ENCODE data around the gene PIK3R3.

The PIK3R3 gene

GRCh38 chr1:46159516-46159915 is 27.1 kb upstream of the PIK3R3 start:
- Histone ChIP-seq H3K36me3 (ENCODE audit: control insufficient read depth, insufficient read depth, low read length) (no peaks in the 10 kb centered on the region), H3K4me3 (replicated peaks; ENCODE audit: low read depth, low read length) (no peak overlapping the region), H3K27me3 (replicated peaks; ENCODE audit: control insufficient read depth, insufficient read depth, low read length) (no peaks in the 10 kb centered on the region)
- no peak for DNase-seq (ENCODE audit: extremely low read depth, insufficient read length)
- TF ChIP-seq CTCF (IDR thresholded peaks at IDR 0.05; ENCODE audit: insufficient read depth, low read length, poor library complexity, severe bottlenecking), result no peak

- TF ChIP-seq CTCF (IDR thresholded peaks at IDR 0.05; ENCODE audit: insufficient read depth, low read length, poor library complexity, severe bottlenecking), result no peak
- no peak overlapping the region for H3K4me3 ChIP-seq (replicated peaks; ENCODE audit: low read depth, low read length)
- no peaks in the 10 kb centered on the region for H3K27me3 ChIP-seq (replicated peaks; ENCODE audit: control insufficient read depth, insufficient read depth, low read length)
- no peaks in the 10 kb centered on the region for H3K36me3 ChIP-seq (ENCODE audit: control insufficient read depth, insufficient read depth, low read length)
- no peak for DNase-seq (ENCODE audit: extremely low read depth, insufficient read length)
Measured at GRCh38 chr1:46158312-46159281, 26.2 kb upstream of the PIK3R3 start.

- no peak for DNase-seq (ENCODE audit: extremely low read depth, insufficient read length)
- no peak for TF ChIP-seq CTCF (IDR thresholded peaks at IDR 0.05; ENCODE audit: insufficient read depth, low read length, poor library complexity, severe bottlenecking)
- Histone ChIP-seq H3K27me3 (replicated peaks; ENCODE audit: control insufficient read depth, insufficient read depth, low read length) (no peaks in the 10 kb centered on the region), H3K36me3 (ENCODE audit: control insufficient read depth, insufficient read depth, low read length) (no peaks in the 10 kb centered on the region), H3K4me3 (replicated peaks; ENCODE audit: low read depth, low read length) (no peak overlapping the region)
Measured at GRCh38 chr1:46157916-46158311, 25.5 kb upstream of the PIK3R3 start.

GRCh38 chr1:46153732-46154131 is 21.3 kb upstream of the PIK3R3 start:
- DNase-seq (ENCODE audit: extremely low read depth, insufficient read length), result no peak
- H3K4me3 ChIP-seq (replicated peaks; ENCODE audit: low read depth, low read length), result no peak overlapping the region
- TF ChIP-seq CTCF (IDR thresholded peaks at IDR 0.05; ENCODE audit: insufficient read depth, low read length, poor library complexity, severe bottlenecking), result no peak

GRCh38 chr1:46153228-46153627 is 20.8 kb upstream of the PIK3R3 start:
- DNase-seq (ENCODE audit: extremely low read depth, insufficient read length), result no peak
- H3K4me3 ChIP-seq (replicated peaks; ENCODE audit: low read depth, low read length), result no peak overlapping the region
- no peaks in the 10 kb centered on the region for H3K36me3 ChIP-seq (ENCODE audit: control insufficient read depth, insufficient read depth, low read length)
- TF ChIP-seq CTCF (IDR thresholded peaks at IDR 0.05; ENCODE audit: insufficient read depth, low read length, poor library complexity, severe bottlenecking), result no peak
- H3K27me3 ChIP-seq (replicated peaks; ENCODE audit: control insufficient read depth, insufficient read depth, low read length), result no peaks in the 10 kb centered on the region

More at GRCh38 chr1:46153732-46154131, 21.3 kb upstream of the PIK3R3 start:
- Histone ChIP-seq H3K27me3 (replicated peaks; ENCODE audit: control insufficient read depth, insufficient read depth, low read length) (no peaks in the 10 kb centered on the region), H3K36me3 (ENCODE audit: control insufficient read depth, insufficient read depth, low read length) (no peaks in the 10 kb centered on the region)
